Stimulated activated CD4-positive, alpha-beta T cell treated with anti-CD3 and anti-CD28 coated beads, Interleukin-12 subunit alpha, Interleukin-12 subunit beta, amount 100 ng/mL, for 48 hours (primary cell): Measurements from ENCODE around the gene MAP1LC3B.
"Not testable (repeated sequence)": the region's sequence is repeated elsewhere in the genome, so short reads cannot be mapped to it uniquely, and the experiment has no call there.

Experiments
- DNase-seq, 3 donors: peaks; one replicate each; pipeline ENCODE4 v3.0.0-alpha.2; 2020; ENCODE audit warnings: low read depth in 2 of 3, low spot score in 1 of 3

Gene MAP1LC3B

GRCh38 chr16:87360862-87361610 is 31.1 kb upstream of the MAP1LC3B start:
- no peak for DNase-seq

GRCh38 chr16:87361916-87362619 is 30.1 kb upstream of the MAP1LC3B start:
- DNase-seq: no peak

GRCh38 chr16:87362828-87363559 is 29.1 kb upstream of the MAP1LC3B start:
- DNase-seq: not testable (repeated sequence)

- no peak for DNase-seq
Measured at GRCh38 chr16:87363771-87364455, 28.2 kb upstream of the MAP1LC3B start.

- no peak for DNase-seq
Measured at GRCh38 chr16:87365021-87365713, 27.0 kb upstream of the MAP1LC3B start.

- DNase-seq: no peak
Measured at GRCh38 chr16:87366288-87366687, 25.8 kb upstream of the MAP1LC3B start.

- no peak for DNase-seq
Measured at GRCh38 chr16:87366930-87367329, 25.2 kb upstream of the MAP1LC3B start.

GRCh38 chr16:87367529-87367928 is 24.6 kb upstream of the MAP1LC3B start:
- DNase-seq: no peak

- DNase-seq: no peak
Measured at GRCh38 chr16:87368029-87368770, 23.9 kb upstream of the MAP1LC3B start.

- DNase-seq: no peak
Measured at GRCh38 chr16:87369117-87369765, 22.9 kb upstream of the MAP1LC3B start.

GRCh38 chr16:87369796-87370719 is 22.1 kb upstream of the MAP1LC3B start:
- DNase-seq: no peak

- no peak for DNase-seq
Measured at GRCh38 chr16:87371261-87371866, 20.8 kb upstream of the MAP1LC3B start.

GRCh38 chr16:87372305-87372704 is 19.8 kb upstream of the MAP1LC3B start:
- DNase-seq: no peak

- DNase-seq: no peak
Measured at GRCh38 chr16:87374313-87374712, 17.8 kb upstream of the MAP1LC3B start.

GRCh38 chr16:87375426-87376135 is 16.6 kb upstream of the MAP1LC3B start:
- no peak for DNase-seq

- DNase-seq: no peak
Measured at GRCh38 chr16:87376660-87377059, 15.5 kb upstream of the MAP1LC3B start.

GRCh38 chr16:87379312-87379752 is 12.8 kb upstream of the MAP1LC3B start:
- DNase-seq: not testable (repeated sequence)
